AG10803 (cell line): ENCODE results near the gene KRT32.

Source experiments
- DNase-seq: peaks from one replicate; pipeline ENCODE4 v3.0.0; 2010; ENCODE audit warnings: low read depth
- H3K4me3 ChIP-seq: 2 replicates; pipeline ENCODE4 v1.5.1; 2011; ENCODE audit warnings: mild to moderate bottlenecking, low read length, control low read depth
- CTCF ChIP-seq: conservative IDR thresholded peaks from 2 replicates; pipeline ENCODE4 v1.5.1; 2011; ENCODE audit warnings: mild to moderate bottlenecking, low read length, control low read depth, inconsistent platforms

KRT32 gene

GRCh38 chr17:41451154-41451728, 15.9 kb downstream of the KRT32 start:
- TF ChIP-seq CTCF, result no peak
- H3K4me3 ChIP-seq, result no peak overlapping the region
- DNase-seq, result peak; percentile 77

GRCh38 chr17:41449008-41449407, 18.2 kb downstream of the KRT32 start:
- DNase-seq, result no peak
- no peak for TF ChIP-seq CTCF
- no peak overlapping the region for H3K4me3 ChIP-seq

GRCh38 chr17:41448506-41448905, 18.7 kb downstream of the KRT32 start:
- no peak overlapping the region for H3K4me3 ChIP-seq
- DNase-seq, result no peak
- TF ChIP-seq CTCF, result no peak

- peak; percentile 46 for DNase-seq
- no peak for TF ChIP-seq CTCF
These were observed 20.4 kb downstream of the KRT32 start for GRCh38 chr17:41446806-41447205.

GRCh38 chr17:41444640-41445039, 22.5 kb downstream of the KRT32 start:
- no peak for TF ChIP-seq CTCF
- DNase-seq, result no peak
- H3K4me3 ChIP-seq, result no peak overlapping the region

More at GRCh38 chr17:41446806-41447205, 20.4 kb downstream of the KRT32 start:
- no peak overlapping the region for H3K4me3 ChIP-seq

- TF ChIP-seq CTCF, result no peak
- DNase-seq, result peak; percentile 46
- H3K4me3 ChIP-seq, result no peak overlapping the region
These were observed 23.0 kb downstream of the KRT32 start for GRCh38 chr17:41444186-41444585.

- DNase-seq, result peak; percentile 96
- no peak for TF ChIP-seq CTCF
- no peak overlapping the region for H3K4me3 ChIP-seq
These were observed 24.4 kb downstream of the KRT32 start for GRCh38 chr17:41442739-41443138.
